Measurements from ENCODE around the gene PNPT1. TPM values are rescaled to one million over a fixed set of nuclear protein-coding genes. Genes with fewer than 3 reads are reported as not detected.

PNPT1 gene
- total and polyA plus RNA-seq, 9 of the 15 experiments (the other 6 are each of a cell fraction or from before 2014, with no cell fraction given): 46.5 to 104 (median 62.7) TPM

DNA sequence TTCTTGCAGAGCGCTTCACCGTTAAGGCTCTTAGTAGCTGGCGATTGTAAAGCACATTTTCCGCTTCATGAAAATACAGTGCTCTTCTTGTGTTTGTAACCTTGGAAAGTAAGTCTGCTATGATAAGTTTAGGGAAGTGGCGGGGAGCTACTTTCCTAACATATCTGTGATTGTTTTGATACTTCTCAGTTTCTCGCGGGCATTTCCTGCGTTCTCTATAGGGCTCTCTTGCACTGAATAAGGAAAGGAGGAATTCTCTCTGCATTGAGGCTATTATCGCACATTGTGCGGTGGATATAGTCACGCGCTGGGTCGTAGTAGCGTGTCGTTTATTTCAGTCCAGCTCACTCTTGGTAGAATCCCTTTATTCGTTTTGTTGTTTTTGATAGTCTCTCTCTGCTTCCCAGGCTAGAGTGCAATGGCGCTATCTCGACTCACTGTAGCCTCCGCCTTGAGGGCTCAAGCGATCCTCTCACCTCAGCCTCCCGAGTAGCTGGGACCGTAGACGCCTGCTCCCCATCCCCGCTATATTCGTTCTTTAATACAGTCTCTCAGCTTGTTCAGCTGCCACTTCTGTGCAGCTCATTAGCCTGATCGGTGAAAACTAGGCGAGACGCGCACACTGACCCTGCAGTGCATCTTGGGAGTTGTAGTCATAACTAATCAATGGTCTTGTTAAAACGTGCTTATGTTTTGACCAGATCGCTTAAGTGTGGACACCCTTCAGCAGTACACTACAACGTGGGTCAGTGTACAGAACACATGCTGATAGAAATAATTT lies 75.2 kb downstream of the PNPT1 start (continued):
- TF ChIP-seq, protein P1, sequence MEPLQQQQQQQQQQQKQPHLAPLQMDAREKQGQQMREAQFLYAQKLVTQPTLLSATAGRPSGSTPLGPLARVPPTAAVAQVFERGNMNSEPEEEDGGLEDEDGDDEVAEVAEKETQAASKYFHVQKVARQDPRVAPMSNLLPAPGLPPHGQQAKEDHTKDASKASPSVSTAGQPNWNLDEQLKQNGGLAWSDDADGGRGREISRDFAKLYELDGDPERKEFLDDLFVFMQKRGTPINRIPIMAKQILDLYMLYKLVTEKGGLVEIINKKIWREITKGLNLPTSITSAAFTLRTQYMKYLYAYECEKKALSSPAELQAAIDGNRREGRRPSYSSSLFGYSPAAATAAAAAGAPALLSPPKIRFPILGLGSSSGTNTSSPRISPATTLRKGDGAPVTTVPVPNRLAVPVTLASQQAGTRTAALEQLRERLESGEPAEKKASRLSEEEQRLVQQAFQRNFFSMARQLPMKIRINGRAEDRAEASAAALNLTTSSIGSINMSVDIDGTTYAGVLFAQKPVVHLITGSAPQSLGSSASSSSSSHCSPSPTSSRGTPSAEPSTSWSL (CRISPR knock-in tag; IDR thresholded peaks at IDR 0.05; ENCODE audit: borderline replicate concordance): no peak
- TF ChIP-seq, protein P2, sequence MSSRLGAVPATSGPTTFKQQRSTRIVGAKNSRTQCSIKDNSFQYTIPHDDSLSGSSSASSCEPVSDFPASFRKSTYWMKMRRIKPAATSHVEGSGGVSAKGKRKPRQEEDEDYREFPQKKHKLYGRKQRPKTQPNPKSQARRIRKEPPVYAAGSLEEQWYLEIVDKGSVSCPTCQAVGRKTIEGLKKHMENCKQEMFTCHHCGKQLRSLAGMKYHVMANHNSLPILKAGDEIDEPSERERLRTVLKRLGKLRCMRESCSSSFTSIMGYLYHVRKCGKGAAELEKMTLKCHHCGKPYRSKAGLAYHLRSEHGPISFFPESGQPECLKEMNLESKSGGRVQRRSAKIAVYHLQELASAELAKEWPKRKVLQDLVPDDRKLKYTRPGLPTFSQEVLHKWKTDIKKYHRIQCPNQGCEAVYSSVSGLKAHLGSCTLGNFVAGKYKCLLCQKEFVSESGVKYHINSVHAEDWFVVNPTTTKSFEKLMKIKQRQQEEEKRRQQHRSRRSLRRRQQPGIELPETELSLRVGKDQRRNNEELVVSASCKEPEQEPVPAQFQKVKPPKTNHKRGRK (tag; IDR thresholded peaks at IDR 0.05): peak; percentile 8; the same call in 1 of the 2 replicates
- TF ChIP-seq LCOR (CRISPR knock-in tag; IDR thresholded peaks at IDR 0.05) (no peak), HIVEP1 (CRISPR knock-in tag; IDR thresholded peaks at IDR 0.05) (no peak), NCOA6 (IDR thresholded peaks at IDR 0.05) (no peak), KAT8 (IDR thresholded peaks at IDR 0.05; ENCODE audit: low read depth) (no peak), ZNF583 (CRISPR knock-in tag; IDR thresholded peaks at IDR 0.05) (no peak), RREB1 (CRISPR knock-in tag; IDR thresholded peaks at IDR 0.05) (no peak), CREM (IDR thresholded peaks at IDR 0.05; ENCODE audit: low read depth) (peak; percentile 81)
- TF ChIP-seq, protein P3, sequence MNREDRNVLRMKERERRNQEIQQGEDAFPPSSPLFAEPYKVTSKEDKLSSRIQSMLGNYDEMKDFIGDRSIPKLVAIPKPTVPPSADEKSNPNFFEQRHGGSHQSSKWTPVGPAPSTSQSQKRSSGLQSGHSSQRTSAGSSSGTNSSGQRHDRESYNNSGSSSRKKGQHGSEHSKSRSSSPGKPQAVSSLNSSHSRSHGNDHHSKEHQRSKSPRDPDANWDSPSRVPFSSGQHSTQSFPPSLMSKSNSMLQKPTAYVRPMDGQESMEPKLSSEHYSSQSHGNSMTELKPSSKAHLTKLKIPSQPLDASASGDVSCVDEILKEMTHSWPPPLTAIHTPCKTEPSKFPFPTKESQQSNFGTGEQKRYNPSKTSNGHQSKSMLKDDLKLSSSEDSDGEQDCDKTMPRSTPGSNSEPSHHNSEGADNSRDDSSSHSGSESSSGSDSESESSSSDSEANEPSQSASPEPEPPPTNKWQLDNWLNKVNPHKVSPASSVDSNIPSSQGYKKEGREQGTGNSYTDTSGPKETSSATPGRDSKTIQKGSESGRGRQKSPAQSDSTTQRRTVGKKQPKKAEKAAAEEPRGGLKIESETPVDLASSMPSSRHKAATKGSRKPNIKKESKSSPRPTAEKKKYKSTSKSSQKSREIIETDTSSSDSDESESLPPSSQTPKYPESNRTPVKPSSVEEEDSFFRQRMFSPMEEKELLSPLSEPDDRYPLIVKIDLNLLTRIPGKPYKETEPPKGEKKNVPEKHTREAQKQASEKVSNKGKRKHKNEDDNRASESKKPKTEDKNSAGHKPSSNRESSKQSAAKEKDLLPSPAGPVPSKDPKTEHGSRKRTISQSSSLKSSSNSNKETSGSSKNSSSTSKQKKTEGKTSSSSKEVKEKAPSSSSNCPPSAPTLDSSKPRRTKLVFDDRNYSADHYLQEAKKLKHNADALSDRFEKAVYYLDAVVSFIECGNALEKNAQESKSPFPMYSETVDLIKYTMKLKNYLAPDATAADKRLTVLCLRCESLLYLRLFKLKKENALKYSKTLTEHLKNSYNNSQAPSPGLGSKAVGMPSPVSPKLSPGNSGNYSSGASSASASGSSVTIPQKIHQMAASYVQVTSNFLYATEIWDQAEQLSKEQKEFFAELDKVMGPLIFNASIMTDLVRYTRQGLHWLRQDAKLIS (CRISPR knock-in tag; IDR thresholded peaks at IDR 0.05): peak; percentile 43; the same call in 1 of the 2 replicates

All from K562 (cell line).